ENCODE results near the gene KCNJ16.

KCNJ16 gene

GRCh38 chr17:70106551-70106950 is 31.5 kb downstream of the KCNJ16 start:
- DNase-seq (ENCODE audit: extremely low read depth, low read depth), result no peak
- TF ChIP-seq, protein P1, sequence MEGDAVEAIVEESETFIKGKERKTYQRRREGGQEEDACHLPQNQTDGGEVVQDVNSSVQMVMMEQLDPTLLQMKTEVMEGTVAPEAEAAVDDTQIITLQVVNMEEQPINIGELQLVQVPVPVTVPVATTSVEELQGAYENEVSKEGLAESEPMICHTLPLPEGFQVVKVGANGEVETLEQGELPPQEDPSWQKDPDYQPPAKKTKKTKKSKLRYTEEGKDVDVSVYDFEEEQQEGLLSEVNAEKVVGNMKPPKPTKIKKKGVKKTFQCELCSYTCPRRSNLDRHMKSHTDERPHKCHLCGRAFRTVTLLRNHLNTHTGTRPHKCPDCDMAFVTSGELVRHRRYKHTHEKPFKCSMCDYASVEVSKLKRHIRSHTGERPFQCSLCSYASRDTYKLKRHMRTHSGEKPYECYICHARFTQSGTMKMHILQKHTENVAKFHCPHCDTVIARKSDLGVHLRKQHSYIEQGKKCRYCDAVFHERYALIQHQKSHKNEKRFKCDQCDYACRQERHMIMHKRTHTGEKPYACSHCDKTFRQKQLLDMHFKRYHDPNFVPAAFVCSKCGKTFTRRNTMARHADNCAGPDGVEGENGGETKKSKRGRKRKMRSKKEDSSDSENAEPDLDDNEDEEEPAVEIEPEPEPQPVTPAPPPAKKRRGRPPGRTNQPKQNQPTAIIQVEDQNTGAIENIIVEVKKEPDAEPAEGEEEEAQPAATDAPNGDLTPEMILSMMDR (IDR thresholded peaks at IDR 0.05; ENCODE audit: low read depth, low read length), result no peak

- TF ChIP-seq, protein P1 (IDR thresholded peaks at IDR 0.05; ENCODE audit: low read depth, low read length), result no peak
- no peak for DNase-seq (ENCODE audit: extremely low read depth, low read depth)
These were observed 32.4 kb downstream of the KCNJ16 start for GRCh38 chr17:70107441-70107840.

DNA sequence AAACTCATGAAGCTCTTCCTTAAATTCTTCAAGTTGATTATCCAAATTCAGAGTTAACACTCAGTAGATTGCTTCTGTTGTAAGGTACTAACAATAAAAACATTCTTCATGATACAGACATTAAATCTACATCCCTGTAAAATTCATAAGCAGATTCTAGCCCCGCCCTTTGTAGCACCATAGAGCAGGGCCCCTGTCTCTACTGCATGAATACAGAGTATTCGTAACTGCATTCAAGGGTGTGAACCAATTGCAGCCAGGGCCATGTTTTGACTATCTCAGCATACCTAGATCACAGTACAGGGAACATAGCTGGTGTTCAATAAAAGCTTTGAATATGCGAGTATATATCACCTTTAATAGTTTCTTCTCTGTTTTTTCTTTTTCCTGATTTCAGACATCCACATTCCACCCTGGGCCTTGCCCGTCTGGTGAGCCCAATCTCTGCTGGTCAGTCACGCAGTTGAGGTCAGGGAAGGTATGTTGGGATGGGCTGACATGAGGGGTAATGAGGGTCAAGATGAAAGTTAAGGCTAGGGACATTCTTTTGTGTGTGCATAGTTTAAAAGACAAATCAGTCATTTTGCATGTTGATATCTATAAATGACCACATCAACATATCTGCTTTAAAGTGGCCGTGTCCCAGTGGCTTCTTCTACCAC is 33.0 kb downstream of the KCNJ16 start:
- TF ChIP-seq, protein P1 (IDR thresholded peaks at IDR 0.05; ENCODE audit: low read depth, low read length), result no peak
- DNase-seq (ENCODE audit: extremely low read depth, low read depth), result no peak

GRCh38 chr17:70109497-70109896 is 34.5 kb downstream of the KCNJ16 start:
- TF ChIP-seq, protein P1 (IDR thresholded peaks at IDR 0.05; ENCODE audit: low read depth, low read length), result no peak
- no peak for DNase-seq (ENCODE audit: extremely low read depth, low read depth)

DNA sequence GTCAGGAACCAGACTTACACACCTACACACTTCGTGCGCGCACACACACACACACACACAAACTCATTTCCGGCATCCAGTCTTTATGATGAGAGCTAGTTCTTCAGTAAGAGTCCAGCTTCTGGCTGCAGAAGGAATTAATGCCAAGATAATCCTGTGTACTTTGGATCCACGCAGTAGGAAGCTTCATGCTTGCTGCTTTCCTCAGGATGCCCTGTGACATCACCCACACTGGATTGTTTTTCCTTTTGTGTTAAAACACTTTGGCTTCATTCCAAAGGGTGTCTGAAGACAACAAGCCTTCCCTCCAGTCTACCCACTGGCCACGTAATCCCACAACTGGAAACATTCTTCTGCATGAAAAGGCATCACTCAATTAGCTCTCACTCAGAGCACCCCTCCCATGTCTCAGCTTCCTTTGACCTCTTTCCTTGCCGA is 35.4 kb downstream of the KCNJ16 start:
- DNase-seq (ENCODE audit: extremely low read depth, low read depth), result no peak

GRCh38 chr17:70111201-70111600 is 36.2 kb downstream of the KCNJ16 start:
- DNase-seq (ENCODE audit: extremely low read depth, low read depth), result no peak
- TF ChIP-seq, protein P1 (IDR thresholded peaks at IDR 0.05; ENCODE audit: low read depth, low read length), result no peak

More for the DNA sequence above, 35.4 kb downstream of the KCNJ16 start:
- TF ChIP-seq, protein P1 (IDR thresholded peaks at IDR 0.05; ENCODE audit: low read depth, low read length), result no peak

DNA sequence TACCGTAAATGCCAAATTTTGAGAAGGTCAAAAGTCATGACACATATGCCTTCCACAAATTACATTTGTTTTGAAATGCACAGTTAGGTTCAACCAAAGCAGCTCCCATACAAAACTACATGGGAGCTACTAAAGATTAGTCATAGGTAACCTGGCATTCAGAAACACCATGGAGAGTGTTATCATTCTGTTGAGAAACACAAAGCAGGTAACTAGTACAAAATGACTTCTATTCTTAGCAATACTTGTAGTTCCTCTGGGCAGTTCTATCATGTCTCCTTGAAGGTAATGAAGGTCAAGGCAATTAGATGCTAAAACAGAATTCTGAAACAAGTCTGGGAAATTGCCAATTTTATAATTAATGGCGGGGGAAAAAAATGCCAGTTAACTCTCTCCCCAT is 39.4 kb downstream of the KCNJ16 start:
- no peak for DNase-seq (ENCODE audit: extremely low read depth, low read depth)
- TF ChIP-seq, protein P1 (IDR thresholded peaks at IDR 0.05; ENCODE audit: low read depth, low read length), result no peak

All from AG09319 (cell line).